GM12878 (cell line): ENCODE data around the gene LONP1. TPM values are rescaled to one million over a fixed set of nuclear protein-coding genes. Genes with fewer than 3 reads are reported as not detected.
A peak's percentile ranks its signal among the peaks of the same experiment; 100 is the strongest.

Experiments used
- ATAC-seq: fragments of 200-7000 bp; cut with Tn5 transposase; 3 replicates; pipeline ENCODE4 v1.9.1; 2020; ENCODE audit warnings: mild to moderate bottlenecking, moderate library complexity
- BruUV-seq: library from RNA; stranded (reverse); fragments of 400-500 nt; replicated peaks from 2 replicates; lab custom pipeline; 2021; lab: Mats Ljungman, UMichigan
- CTCF ChIA-PET: fragments of 300-600 bp; sonication (Branson Sonifier 250); formaldehyde crosslinking; extraction: SDS; loops from one replicate; lab custom pipeline; 2021; ENCODE audit warnings: inconsistent platforms; lab: Yijun Ruan, JAX
- POLR2A ChIA-PET: fragments of 350-600 bp; formaldehyde crosslinking; extraction: SDS; loops from one replicate; lab custom pipeline; 2021; ENCODE audit warnings: inconsistent platforms; lab: Charles Lee
- RAD21 ChIA-PET: fragments of 300-600 bp; sonication (Branson Sonifier 250); formaldehyde crosslinking; loops from one replicate; lab custom pipeline; 2023; ENCODE audit warnings: antibody characterized with exemption; ENCODE audit not compliant: unreplicated experiment; lab: Charles Lee
- SMC1A ChIA-PET: fragments of 300-600 bp; sonication (Branson Sonifier 250); formaldehyde crosslinking; loops from one replicate; lab custom pipeline; 2023; ENCODE audit not compliant: unreplicated experiment, uncharacterized antibody; lab: Charles Lee
- DNase-seq: peaks from one replicate; pipeline ENCODE4 v3.0.0-alpha.2; 2011; ENCODE audit warnings: low read depth, low spot score
- FAIRE-seq: peaks from 3 replicates; lab custom pipeline; 2011; peaks lifted over from hg19 to GRCh38; lab: Jason Lieb, UNC
- H2AFZ ChIP-seq: 2 replicates; pipeline ENCODE4 v1.6.0; 2011; ENCODE audit warnings: low read depth, low read length, control low read depth; ENCODE audit not compliant: control insufficient read depth
- H3K27ac ChIP-seq: 2 replicates; pipeline ENCODE4 v1.5.1; 2011; ENCODE audit warnings: control low read depth; ENCODE audit not compliant: control insufficient read depth, insufficient read depth
- H3K27me3 ChIP-seq, 2 experiments: replicated peaks in 1 of 2; 2 replicates each; pipeline versions ENCODE4 v1.6.0 to v1.6.1; 2011; ENCODE audit warnings: low read length in 1 of 2; ENCODE audit not compliant: control insufficient read depth in 2 of 2, insufficient read depth in 2 of 2
- H3K36me3 ChIP-seq, 2 experiments: 2 replicates each; pipeline ENCODE4 v1.5.1; 2011; ENCODE audit warnings: low read length in 1 of 2; ENCODE audit not compliant: control insufficient read depth in 2 of 2, insufficient read depth in 2 of 2
- H3K4me1 ChIP-seq: 2 replicates; pipeline ENCODE4 v1.6.1; 2011; ENCODE audit warnings: mild to moderate bottlenecking, low read length, moderate library complexity, mixed read lengths; ENCODE audit not compliant: control insufficient read depth, insufficient read depth
- H3K4me2 ChIP-seq: 2 replicates; pipeline ENCODE4 v1.6.0; 2011; ENCODE audit warnings: control low read depth; ENCODE audit not compliant: control insufficient read depth, insufficient read depth
- H3K4me3 ChIP-seq: fragments of 200-600 bp; sonication (generic); 2 replicates; pipeline ENCODE4 v1.5.1; 2016
- H3K79me2 ChIP-seq: 2 replicates; pipeline ENCODE4 v1.6.0; 2011; ENCODE audit warnings: low read length; ENCODE audit not compliant: control insufficient read depth, insufficient read depth
- H3K9ac ChIP-seq: 2 replicates; pipeline ENCODE4 v1.8.0; 2011; ENCODE audit warnings: low read length, control low read depth, mixed read lengths; ENCODE audit not compliant: control insufficient read depth, insufficient read depth
- H3K9me3 ChIP-seq: replicated peaks from 3 replicates; pipeline ENCODE4 v1.5.1; 2011; ENCODE audit warnings: mild to moderate bottlenecking, low read length; ENCODE audit not compliant: control insufficient read depth, insufficient read depth
- H4K20me1 ChIP-seq: 2 replicates; pipeline ENCODE4 v1.6.0; 2011; ENCODE audit not compliant: control insufficient read depth, insufficient read depth
- POLR2A ChIP-seq: IDR thresholded peaks from 2 replicates; pipeline ENCODE4 v1.6.1; 2011; ENCODE audit warnings: low read depth, mild to moderate bottlenecking, low read length
- POLR2AphosphoS5 ChIP-seq: IDR thresholded peaks from 2 replicates; pipeline ENCODE4 v1.6.1; 2011; ENCODE audit warnings: mild to moderate bottlenecking, low read length, inconsistent platforms
- YY1 ChIP-seq: IDR thresholded peaks from 2 replicates; pipeline ENCODE4 v1.6.1; 2011; ENCODE audit warnings: low read depth, mild to moderate bottlenecking, low read length
- WGBS: methylation state at CpG from one replicate; pipeline ENCODE4 v1.1.6; 2016; ENCODE audit warnings: low lambda C conversion rate; ENCODE audit not compliant: insufficient replicate concordance, insufficient coverage; ENCODE audit errors: missing lambda C conversion rate; 5-methylcytosine and 5-hydroxymethylcytosine counted together
- in situ Hi-C: fragments of 300-500 bp; cut with MboI; formaldehyde crosslinking; loops from 9 replicates; pipeline ENCODE4 v1.14.3; 2018; ENCODE audit warnings: mixed read lengths
- intact Hi-C: fragments of 100-400 bp; cut with micrococcal nuclease; formaldehyde crosslinking; loops from one replicate; pipeline ENCODE4 v1.14.2; 2022; ENCODE audit not compliant: unreplicated experiment
- polyA plus RNA-seq, 11 experiments: library from polyadenylated mRNA; depleted of rRNA in 4 of 11; unstranded in 6 of 11; stranded (reverse) in 5 of 11; fragments of >200 nt; fragmentation: Nextera tagmentation in 4 of 11; fragmentation: Illumina TruSeq in 1 of 11; extraction: Ambion mirVana in 4 of 11; extraction: Trizol in 1 of 11; gene quantifications; 1 replicate in 1 of 11; 2 replicates in 10 of 11; pipeline versions ENCODE4 v1.2.1 to v1.2.3, GENCODE V29; 2011 to 2016; ENCODE audit warnings: inconsistent platforms in 2 of 11, missing spikeins in 2 of 11, low read depth in 1 of 11
- total RNA-seq, 4 experiments: library from RNA; depleted of rRNA in 3 of 4; stranded (reverse); fragments of >200 nt in 3 of 4; fragmentation: Illumina TruSeq in 1 of 4; extraction: Trizol in 1 of 4; gene quantifications; 2 replicates each; pipeline versions ENCODE4 v1.2.1 to v1.2.3, GENCODE V29; 2013 to 2021
- TF ChIP-seq, protein P1 (sequence below): fragments of 450-650 bp; IDR thresholded peaks from 2 replicates; pipeline ENCODE4 v1.6.1; 2017; ENCODE audit warnings: mild to moderate bottlenecking, moderate library complexity
- TF ChIP-seq, protein P2 (sequence below): IDR thresholded peaks from 2 replicates; pipeline ENCODE4 v1.6.1; 2011; ENCODE audit warnings: borderline replicate concordance, low read depth, mild to moderate bottlenecking, moderate library complexity, low read length; ENCODE audit not compliant: insufficient read depth, poor library complexity, severe bottlenecking
- TF ChIP-seq, protein P3 (sequence below): fragments of 450-650 bp; IDR thresholded peaks from 2 replicates; pipeline ENCODE4 v1.6.1; 2017; ENCODE audit warnings: borderline replicate concordance

LONP1 gene
- total and polyA plus RNA-seq, 10 of the 15 experiments (the other 5 are each of a cell fraction or from before 2014, with no cell fraction given), result 0.61 to 136 (median 59.5) TPM

DNA sequence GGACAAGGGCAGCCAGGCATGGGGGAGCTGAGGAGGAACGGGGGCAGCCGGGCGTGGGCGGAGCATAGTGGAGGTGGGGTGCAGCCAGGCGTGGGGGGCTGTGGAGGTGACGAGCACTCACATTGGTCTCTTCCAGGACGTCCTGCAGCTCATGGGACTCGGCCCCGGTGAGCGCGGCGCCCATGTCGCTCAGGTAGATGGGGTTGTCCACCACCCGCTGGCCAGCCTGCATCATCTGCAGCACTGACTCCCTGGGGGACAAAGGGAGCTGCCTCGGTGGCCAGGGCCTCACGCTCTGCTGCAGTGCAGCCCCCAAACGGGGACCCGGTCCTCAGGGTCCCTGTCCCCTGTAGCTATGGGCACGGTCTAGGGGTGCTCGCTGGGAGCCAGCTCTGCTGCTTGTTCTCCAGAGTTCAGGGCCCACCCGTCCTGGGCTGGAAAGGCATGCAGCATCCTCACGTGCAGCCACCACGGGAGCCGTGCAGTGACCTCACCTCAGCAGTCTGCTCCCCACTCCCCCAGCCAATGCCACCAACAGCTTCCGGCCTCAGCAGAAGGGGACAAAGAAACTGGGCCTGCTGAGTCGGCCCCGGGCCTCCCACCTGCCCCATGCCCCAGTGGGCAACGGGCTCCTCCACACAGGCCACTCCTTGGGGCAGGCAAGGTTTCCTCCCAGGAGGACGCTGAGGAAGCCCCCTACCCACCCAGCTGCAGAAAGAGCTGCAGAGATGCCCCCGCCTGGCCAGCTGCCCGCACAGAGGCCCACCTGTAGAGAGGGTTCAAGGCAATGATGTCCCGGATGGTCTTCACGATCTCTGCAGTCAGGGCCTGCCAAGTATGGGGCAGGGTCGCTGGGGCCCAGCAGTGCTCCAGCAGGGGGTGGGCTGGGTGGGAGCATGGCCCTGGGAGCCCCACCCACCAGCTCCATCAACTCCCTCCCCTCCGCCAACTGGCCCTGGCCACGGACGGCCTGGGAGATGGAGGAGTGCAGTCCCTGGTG lies 12.1 kb downstream of the LONP1 start:
- 90% methylated on average over 37 of the region's 37 CpGs for WGBS

More for the DNA sequence above, 12.1 kb downstream of the LONP1 start:
- Histone ChIP-seq H2AFZ (no peak overlapping the region), H3K27me3 (no peaks in the 10 kb centered on the region), H4K20me1 (no peaks in the 10 kb centered on the region), H3K36me3 (peaks cover 31 to 53% of the 10 kb centered on the region in 2 experiments), H3K4me2 (no peak overlapping the region), H3K9me3 (no peaks in the 10 kb centered on the region; the same call in 2 of the 3 replicates), H3K4me3 (no peak overlapping the region), H3K27ac (no peak overlapping the region), H3K79me2 (no peaks in the 10 kb centered on the region), H3K9ac (no peak overlapping the region), H3K4me1 (no peaks in the 10 kb centered on the region)
- intact Hi-C loops (no loop called here), in situ Hi-C loops (no loop called here)
- DNase-seq (no peak), FAIRE-seq (no peak), ATAC-seq (no peak; the same call in 2 of the 3 replicates)
- ChIA-PET RAD21 (no interaction called here), SMC1A (interaction anchor here (0.6 kb wide), 1 partner anchor 1603 kb away, joined by 3 read pairs; no protein-coding TSS in a partner anchor), CTCF (interaction anchor here (0.7 to 1.0 kb wide), 2 partner anchors 17 to 18 kb away, joined by 3 read pairs; no protein-coding TSS in a partner anchor), POLR2A (interaction anchor here (0.7 kb wide), 1 partner anchor 750 kb away, joined by 4 read pairs; no protein-coding TSS in a partner anchor)
- no TSS peak for BruUV-seq
- TF ChIP-seq, protein P1, sequence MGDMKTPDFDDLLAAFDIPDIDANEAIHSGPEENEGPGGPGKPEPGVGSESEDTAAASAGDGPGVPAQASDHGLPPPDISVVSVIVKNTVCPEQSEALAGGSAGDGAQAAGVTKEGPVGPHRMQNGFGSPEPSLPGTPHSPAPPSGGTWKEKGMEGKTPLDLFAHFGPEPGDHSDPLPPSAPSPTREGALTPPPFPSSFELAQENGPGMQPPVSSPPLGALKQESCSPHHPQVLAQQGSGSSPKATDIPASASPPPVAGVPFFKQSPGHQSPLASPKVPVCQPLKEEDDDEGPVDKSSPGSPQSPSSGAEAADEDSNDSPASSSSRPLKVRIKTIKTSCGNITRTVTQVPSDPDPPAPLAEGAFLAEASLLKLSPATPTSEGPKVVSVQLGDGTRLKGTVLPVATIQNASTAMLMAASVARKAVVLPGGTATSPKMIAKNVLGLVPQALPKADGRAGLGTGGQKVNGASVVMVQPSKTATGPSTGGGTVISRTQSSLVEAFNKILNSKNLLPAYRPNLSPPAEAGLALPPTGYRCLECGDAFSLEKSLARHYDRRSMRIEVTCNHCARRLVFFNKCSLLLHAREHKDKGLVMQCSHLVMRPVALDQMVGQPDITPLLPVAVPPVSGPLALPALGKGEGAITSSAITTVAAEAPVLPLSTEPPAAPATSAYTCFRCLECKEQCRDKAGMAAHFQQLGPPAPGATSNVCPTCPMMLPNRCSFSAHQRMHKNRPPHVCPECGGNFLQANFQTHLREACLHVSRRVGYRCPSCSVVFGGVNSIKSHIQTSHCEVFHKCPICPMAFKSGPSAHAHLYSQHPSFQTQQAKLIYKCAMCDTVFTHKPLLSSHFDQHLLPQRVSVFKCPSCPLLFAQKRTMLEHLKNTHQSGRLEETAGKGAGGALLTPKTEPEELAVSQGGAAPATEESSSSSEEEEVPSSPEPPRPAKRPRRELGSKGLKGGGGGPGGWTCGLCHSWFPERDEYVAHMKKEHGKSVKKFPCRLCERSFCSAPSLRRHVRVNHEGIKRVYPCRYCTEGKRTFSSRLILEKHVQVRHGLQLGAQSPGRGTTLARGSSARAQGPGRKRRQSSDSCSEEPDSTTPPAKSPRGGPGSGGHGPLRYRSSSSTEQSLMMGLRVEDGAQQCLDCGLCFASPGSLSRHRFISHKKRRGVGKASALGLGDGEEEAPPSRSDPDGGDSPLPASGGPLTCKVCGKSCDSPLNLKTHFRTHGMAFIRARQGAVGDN, result no peak
- TF ChIP-seq, protein P2, sequence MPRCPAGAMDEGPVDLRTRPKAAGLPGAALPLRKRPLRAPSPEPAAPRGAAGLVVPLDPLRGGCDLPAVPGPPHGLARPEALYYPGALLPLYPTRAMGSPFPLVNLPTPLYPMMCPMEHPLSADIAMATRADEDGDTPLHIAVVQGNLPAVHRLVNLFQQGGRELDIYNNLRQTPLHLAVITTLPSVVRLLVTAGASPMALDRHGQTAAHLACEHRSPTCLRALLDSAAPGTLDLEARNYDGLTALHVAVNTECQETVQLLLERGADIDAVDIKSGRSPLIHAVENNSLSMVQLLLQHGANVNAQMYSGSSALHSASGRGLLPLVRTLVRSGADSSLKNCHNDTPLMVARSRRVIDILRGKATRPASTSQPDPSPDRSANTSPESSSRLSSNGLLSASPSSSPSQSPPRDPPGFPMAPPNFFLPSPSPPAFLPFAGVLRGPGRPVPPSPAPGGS, result no peak
- TF ChIP-seq, protein P3, sequence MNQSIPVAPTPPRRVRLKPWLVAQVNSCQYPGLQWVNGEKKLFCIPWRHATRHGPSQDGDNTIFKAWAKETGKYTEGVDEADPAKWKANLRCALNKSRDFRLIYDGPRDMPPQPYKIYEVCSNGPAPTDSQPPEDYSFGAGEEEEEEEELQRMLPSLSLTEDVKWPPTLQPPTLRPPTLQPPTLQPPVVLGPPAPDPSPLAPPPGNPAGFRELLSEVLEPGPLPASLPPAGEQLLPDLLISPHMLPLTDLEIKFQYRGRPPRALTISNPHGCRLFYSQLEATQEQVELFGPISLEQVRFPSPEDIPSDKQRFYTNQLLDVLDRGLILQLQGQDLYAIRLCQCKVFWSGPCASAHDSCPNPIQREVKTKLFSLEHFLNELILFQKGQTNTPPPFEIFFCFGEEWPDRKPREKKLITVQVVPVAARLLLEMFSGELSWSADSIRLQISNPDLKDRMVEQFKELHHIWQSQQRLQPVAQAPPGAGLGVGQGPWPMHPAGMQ, result no peak
- TF ChIP-seq POLR2AphosphoS5 (peak; percentile 54), YY1 (no peak), POLR2A (peak; percentile 25; the same call in 1 of the 2 replicates)
